Keratinocyte (primary cell): ENCODE results near the gene SURF1. TPM values are rescaled to one million over a fixed set of nuclear protein-coding genes. Genes with fewer than 3 reads are reported as not detected.

Experiments
- DNase-seq: peaks from one replicate; pipeline ENCODE4 v3.0.0-alpha.2; 2011; ENCODE audit warnings: low read depth, missing footprints, low spot score
- FAIRE-seq: peaks from 2 replicates; lab custom pipeline; 2011; peaks lifted over from hg19 to GRCh38; lab: Jason Lieb, UNC
- H2AFZ ChIP-seq: 2 replicates; pipeline ENCODE4 v1.6.0; 2012; ENCODE audit warnings: low read length, control low read depth, inconsistent platforms; ENCODE audit not compliant: control insufficient read depth
- H3K27ac ChIP-seq: 2 replicates; pipeline ENCODE4 v1.5.1; 2011; ENCODE audit warnings: low read length; ENCODE audit not compliant: control insufficient read depth, insufficient read depth
- H3K27me3 ChIP-seq: 3 replicates; pipeline ENCODE4 v1.6.0; 2011; ENCODE audit warnings: low read length; ENCODE audit not compliant: control insufficient read depth, insufficient read depth; ENCODE audit errors: extremely low read depth
- H3K36me3 ChIP-seq, 2 experiments: 2 replicates in 1 of 2; 3 replicates in 1 of 2; pipeline ENCODE4 v1.5.1; 2011; ENCODE audit warnings: low read length in 2 of 2, mild to moderate bottlenecking in 1 of 2; ENCODE audit not compliant: control insufficient read depth in 2 of 2, insufficient read depth in 2 of 2; ENCODE audit errors: extremely low read depth in 1 of 2
- H3K4me1 ChIP-seq: 3 replicates; pipeline ENCODE4 v1.5.1; 2011; ENCODE audit warnings: low read length; ENCODE audit not compliant: control insufficient read depth, insufficient read depth; ENCODE audit errors: extremely low read depth
- H3K4me2 ChIP-seq: 3 replicates; pipeline ENCODE4 v1.6.0; 2011; ENCODE audit warnings: low read depth, low read length; ENCODE audit not compliant: control insufficient read depth, insufficient read depth; ENCODE audit errors: extremely low read depth
- H3K4me3 ChIP-seq, 3 experiments: fragments of 200-600 bp in 1 of 3; sonication (generic) in 1 of 3; 2 replicates in 2 of 3; 3 replicates in 1 of 3; pipeline ENCODE4 v1.5.1; 2011 to 2016; ENCODE audit warnings: low read length in 3 of 3, mild to moderate bottlenecking in 3 of 3, control low read depth in 2 of 3, inconsistent platforms in 1 of 3, low read depth in 1 of 3, mixed read lengths in 1 of 3, mixed run types in 1 of 3, moderate library complexity in 1 of 3; ENCODE audit not compliant: control insufficient read depth in 2 of 3, insufficient read depth in 2 of 3; ENCODE audit errors: extremely low read depth in 1 of 3
- H3K79me2 ChIP-seq: 2 replicates; pipeline ENCODE4 v1.6.0; 2012; ENCODE audit warnings: low read length; ENCODE audit not compliant: control insufficient read depth, insufficient read depth
- H3K9ac ChIP-seq: 3 replicates; pipeline ENCODE4 v1.6.0; 2011; ENCODE audit warnings: low read length; ENCODE audit not compliant: control insufficient read depth, insufficient read depth; ENCODE audit errors: extremely low read depth
- H3K9me1 ChIP-seq: 3 replicates; pipeline ENCODE4 v1.6.0; 2011; ENCODE audit warnings: low read length; ENCODE audit not compliant: control insufficient read depth, insufficient read depth; ENCODE audit errors: extremely low read depth
- H3K9me3 ChIP-seq: 2 replicates; pipeline ENCODE4 v1.5.1; 2012; ENCODE audit warnings: low read depth, low read length; ENCODE audit not compliant: control insufficient read depth
- H4K20me1 ChIP-seq: 3 replicates; pipeline ENCODE4 v1.6.0; 2011; ENCODE audit warnings: low read length; ENCODE audit not compliant: control insufficient read depth, insufficient read depth; ENCODE audit errors: extremely low read depth
- CTCF ChIP-seq, 3 experiments: IDR thresholded peaks in 1 of 3; conservative IDR thresholded peaks in 1 of 3; optimal IDR thresholded peaks in 1 of 3; 2 replicates in 2 of 3; 3 replicates in 1 of 3; pipeline versions ENCODE3 to v1.5.1; 2011; ENCODE audit warnings: low read length in 3 of 3, mild to moderate bottlenecking in 3 of 3, moderate library complexity in 2 of 3, control low read depth in 1 of 3, inconsistent platforms in 1 of 3; ENCODE audit not compliant: insufficient read depth in 2 of 3; ENCODE audit errors: extremely low read depth in 1 of 3
- EZH2 ChIP-seq: IDR thresholded peaks from one replicate; pipeline ENCODE4 v1.6.1; 2012; ENCODE audit warnings: inconsistent platforms, mild to moderate bottlenecking, low read length, moderate library complexity
- dilution Hi-C: fragments of 300-500 bp; cut with MboI; formaldehyde crosslinking; loops from one replicate; pipeline ENCODE4 v1.7.0; 2020; ENCODE audit warnings: low sequenced_read_pairs; ENCODE audit not compliant: extremely low pct_ligation_motif_present
- polyA plus RNA-seq, 5 experiments: library from polyadenylated mRNA; depleted of rRNA in 3 of 5; stranded (reverse) in 3 of 5; stranded (forward) in 1 of 5; unstranded in 1 of 5; fragments of >200 nt; gene quantifications; 1 replicate in 1 of 5; 2 replicates in 3 of 5; 3 replicates in 1 of 5; pipeline versions ENCODE4 v1.2.1 to v1.2.3, GENCODE V29; 2011 to 2012; ENCODE audit warnings: missing spikeins in 2 of 5, low read depth in 1 of 5, low replicate concordance in 1 of 5

SURF1 gene
- polyA plus RNA-seq, 1 donor (not counting 4 experiments of a cell fraction or from before 2014, with no cell fraction given) = 31.1 TPM

GRCh38 chr9:133309608-133310007, 46.7 kb downstream of the SURF1 start:
- H3K36me3 ChIP-seq = no peaks in the 10 kb centered on the region
- H3K27ac ChIP-seq = no peak overlapping the region
- no peak overlapping the region for H3K4me3 ChIP-seq
- H3K4me1 ChIP-seq = no peaks in the 10 kb centered on the region
- no peak for DNase-seq
- no peak overlapping the region for H3K4me2 ChIP-seq
- no peaks in the 10 kb centered on the region for H3K27me3 ChIP-seq
- H2AFZ ChIP-seq = no peak overlapping the region
- TF ChIP-seq CTCF (optimal IDR thresholded peaks at IDR 0.05 in 1 of 3, IDR thresholded peaks at IDR 0.05 in 1 of 3, conservative IDR thresholded peaks at IDR 0.05 in 1 of 3; ENCODE audit: extremely low read depth in 1 of 3, insufficient read depth in 2 of 3, low read length in 3 of 3) (no peak), EZH2 (no peak)
- H3K9me1 ChIP-seq = no peaks in the 10 kb centered on the region
- no peaks in the 10 kb centered on the region for H3K9me3 ChIP-seq
- H3K9ac ChIP-seq = no peak overlapping the region
- dilution Hi-C loops = no loop called here
- no peaks in the 10 kb centered on the region for H3K79me2 ChIP-seq
- no peak for FAIRE-seq
- no peaks in the 10 kb centered on the region for H4K20me1 ChIP-seq

- H3K27ac ChIP-seq = no peak overlapping the region
- no peak overlapping the region for H2AFZ ChIP-seq
- dilution Hi-C loops = no loop called here
- no peak for DNase-seq
- no peaks in the 10 kb centered on the region for H3K4me1 ChIP-seq
- H3K9ac ChIP-seq = no peak overlapping the region
- no peak for FAIRE-seq
- H3K4me3 ChIP-seq = no peak overlapping the region
- H3K27me3 ChIP-seq = no peaks in the 10 kb centered on the region
- no peaks in the 10 kb centered on the region for H3K9me1 ChIP-seq
- no peak overlapping the region for H3K4me2 ChIP-seq
- no peaks in the 10 kb centered on the region for H3K9me3 ChIP-seq
- TF ChIP-seq EZH2 (no peak), CTCF (optimal IDR thresholded peaks at IDR 0.05 in 1 of 3, IDR thresholded peaks at IDR 0.05 in 1 of 3, conservative IDR thresholded peaks at IDR 0.05 in 1 of 3; ENCODE audit: extremely low read depth in 1 of 3, insufficient read depth in 2 of 3, low read length in 3 of 3) (no peak)
- H3K36me3 ChIP-seq = no peaks in the 10 kb centered on the region
- H4K20me1 ChIP-seq = no peaks in the 10 kb centered on the region
- H3K79me2 ChIP-seq = no peaks in the 10 kb centered on the region
Measured at GRCh38 chr9:133307301-133307700, 49.0 kb downstream of the SURF1 start.
